Activated CD4-positive, alpha-beta T cell treated with anti-CD3 and anti-CD28 coated beads for 36 hours (primary cell): ENCODE data around the gene PFN3. TPM values are rescaled to one million over a fixed set of nuclear protein-coding genes. Genes with fewer than 3 reads are reported as not detected.

Source experiments
- ATAC-seq: fragments of 200-7000 bp; cut with Tn5 transposase; one replicate; pipeline ENCODE4 v1.10.0; 2021; ENCODE audit warnings: mild to moderate bottlenecking, moderate library complexity
- CTCF ChIA-PET: fragments of 350-600 bp; sonication (Branson Sonifier 250); formaldehyde crosslinking; loops from one replicate; lab custom pipeline; 2021; ENCODE audit warnings: antibody characterized with exemption; lab: Charles Lee
- POLR2A ChIA-PET: fragments of 350-600 bp; sonication (Branson Sonifier 250); formaldehyde crosslinking; loops from one replicate; lab custom pipeline; 2021; ENCODE audit warnings: antibody characterized with exemption, inconsistent platforms; lab: Charles Lee
- DNase-seq: peaks from one replicate; pipeline ENCODE4 v3.0.0-alpha.2; 2020
- H3K27ac Mint-ChIP-seq: one replicate; pipeline ENCODE4 v1.8.0; 2021; ENCODE audit warnings: mixed read lengths
- H3K27me3 Mint-ChIP-seq: one replicate; pipeline ENCODE4 v1.8.0; 2021; ENCODE audit warnings: mixed read lengths
- H3K36me3 Mint-ChIP-seq: one replicate; pipeline ENCODE4 v1.8.0; 2021; ENCODE audit warnings: low read depth, mixed read lengths
- H3K4me1 Mint-ChIP-seq: one replicate; pipeline ENCODE4 v1.8.0; 2021; ENCODE audit warnings: mixed read lengths
- H3K4me3 Mint-ChIP-seq: one replicate; pipeline ENCODE4 v1.8.0; 2021; ENCODE audit warnings: mild to moderate bottlenecking, moderate library complexity, mixed read lengths
- H3K9me3 Mint-ChIP-seq: one replicate; pipeline ENCODE4 v1.8.0; 2021; ENCODE audit warnings: low read depth, mixed read lengths
- intact Hi-C, 2 experiments: fragments of 100-400 bp; cut with DNase I in 1 of 2; cut with micrococcal nuclease in 1 of 2; formaldehyde crosslinking; loops; one replicate each; pipeline versions ENCODE4 v1.14.2 to v1.15.1; 2022 to 2024; cut with DNase I, micrococcal nuclease
- total RNA-seq, 2 experiments: library from RNA; stranded (reverse); gene quantifications; one replicate each; pipeline ENCODE4 v1.2.3, GENCODE V29; 2021

Gene PFN3, protein sequence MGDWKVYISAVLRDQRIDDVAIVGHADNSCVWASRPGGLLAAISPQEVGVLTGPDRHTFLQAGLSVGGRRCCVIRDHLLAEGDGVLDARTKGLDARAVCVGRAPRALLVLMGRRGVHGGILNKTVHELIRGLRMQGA
- total RNA-seq, result not detected

DNA sequence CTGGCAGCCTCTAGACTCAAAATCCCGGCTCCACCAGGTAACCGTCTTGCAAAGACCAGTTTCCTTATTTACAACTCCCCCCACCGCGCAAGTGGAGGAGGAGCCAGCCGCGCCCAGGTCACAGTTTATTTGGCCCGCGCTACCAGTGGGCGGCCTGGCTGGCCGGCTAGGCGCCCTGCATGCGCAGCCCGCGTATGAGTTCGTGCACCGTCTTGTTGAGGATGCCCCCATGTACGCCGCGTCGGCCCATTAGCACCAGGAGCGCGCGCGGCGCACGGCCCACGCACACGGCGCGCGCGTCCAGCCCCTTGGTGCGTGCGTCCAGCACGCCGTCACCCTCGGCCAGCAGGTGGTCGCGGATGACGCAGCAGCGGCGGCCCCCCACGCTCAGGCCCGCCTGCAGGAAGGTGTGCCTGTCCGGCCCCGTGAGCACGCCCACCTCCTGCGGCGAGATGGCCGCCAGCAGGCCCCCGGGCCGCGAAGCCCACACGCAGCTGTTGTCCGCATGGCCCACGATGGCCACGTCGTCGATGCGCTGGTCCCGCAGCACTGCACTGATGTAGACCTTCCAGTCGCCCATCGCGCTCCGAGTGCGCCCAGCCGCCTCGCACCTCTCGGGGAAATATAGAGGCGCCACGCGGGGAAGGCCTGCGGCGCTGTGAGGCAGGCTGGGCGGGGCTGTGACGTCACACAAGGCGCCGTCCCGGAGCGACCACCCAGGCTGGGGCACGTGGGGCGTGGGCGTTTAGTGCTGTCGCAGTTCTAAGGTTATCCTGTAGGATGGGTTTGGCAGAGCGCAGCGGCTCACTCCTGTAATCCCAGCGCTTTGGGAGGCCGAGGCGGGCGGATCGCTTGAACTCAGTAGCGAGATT lies at the start of gene PFN3:
PFN3 (minus strand) TSS at position 665 of the 872 bp plus-strand sequence; CDS start at position 580, 85 bp downstream.
- Mint-ChIP-seq H3K27me3 (peaks cover 14% of the 10 kb centered on the region), H3K9me3 (no peaks in the 10 kb centered on the region), H3K36me3 (no peaks in the 10 kb centered on the region), H3K4me3 (no peak within 1 kb of the TSS), H3K27ac (no peak within 1 kb of the TSS), H3K4me1 (peaks cover 26% of the 10 kb centered on the region)
- intact Hi-C loops, result loop anchor here (5.0 kb wide), 2 partner anchors 83 to 117 kb away; partner anchors contain the start of gene DDX41 (in 1 of the 2)
- no peak for ATAC-seq
- POLR2A ChIA-PET, result no interaction called here
- DNase-seq, result peak; percentile 35
- CTCF ChIA-PET, result interaction anchor here (0.6 to 7.3 kb wide), 8 partner anchors 12 to 172 kb away, joined by 3 to 195 read pairs (median 4); partner anchors contain the start of genes GRK6 and SLC34A1

DNA sequence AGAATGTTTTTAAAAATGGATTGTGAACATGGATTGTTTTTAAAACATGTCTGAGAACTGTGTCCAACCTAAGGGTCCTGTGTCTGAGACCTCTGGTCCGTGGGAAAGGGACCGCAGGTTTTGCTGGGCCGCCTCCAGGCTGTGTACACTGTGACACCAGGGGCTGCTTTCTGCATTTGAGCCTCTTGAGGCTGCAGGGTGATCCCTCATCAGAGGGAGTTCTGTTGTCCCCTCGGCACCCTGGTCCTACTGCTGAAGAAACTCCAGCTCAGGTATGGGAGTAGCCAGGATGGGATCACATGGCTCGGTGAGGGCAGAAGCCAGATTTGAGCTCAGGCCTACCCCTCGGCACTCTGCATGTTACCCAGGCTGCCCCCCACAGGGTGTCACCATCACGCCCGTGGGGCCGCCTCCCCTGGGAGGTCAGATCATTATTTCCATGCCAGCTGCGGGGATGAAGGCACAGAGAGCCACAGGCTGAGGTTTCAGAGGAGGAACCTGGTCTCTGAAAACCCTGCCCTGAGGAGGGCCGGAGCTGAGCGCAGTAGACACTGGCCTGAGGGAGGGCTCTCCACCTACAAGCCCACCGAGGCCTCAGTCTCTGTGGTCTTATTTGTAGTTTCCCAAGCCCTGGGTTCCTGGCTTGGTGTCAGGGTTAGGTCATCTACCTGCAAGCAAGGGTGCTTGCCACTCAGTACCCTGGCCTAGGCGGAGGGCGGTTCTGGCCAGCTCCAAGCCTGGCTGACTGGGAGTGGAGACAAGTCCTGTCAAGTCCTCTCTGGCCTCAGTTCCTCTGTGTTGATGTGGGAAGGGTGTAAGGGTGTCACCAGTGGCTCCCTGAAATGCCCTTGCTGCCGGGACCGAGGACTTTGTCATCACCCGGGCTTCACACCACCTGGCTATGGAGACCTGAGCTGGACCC lies 48.9 kb upstream of the PFN3 start:
- ChIA-PET CTCF (interaction anchor here (0.8 to 8.1 kb wide), 7 partner anchors 12 to 141 kb away, joined by 3 to 72 read pairs (median 5); no protein-coding TSS in a partner anchor), POLR2A (interaction anchor here (0.6 to 9.3 kb wide), 7 partner anchors 10 to 119 kb away, joined by 3 to 85 read pairs (median 3); no protein-coding TSS in a partner anchor)
- no peak for ATAC-seq
- Mint-ChIP-seq H3K4me1 (peaks cover 52% of the 10 kb centered on the region), H3K36me3 (no peaks in the 10 kb centered on the region), H3K27me3 (no peaks in the 10 kb centered on the region), H3K4me3 (no peak overlapping the region), H3K27ac (no peak overlapping the region), H3K9me3 (no peaks in the 10 kb centered on the region)
- DNase-seq, result no peak
- intact Hi-C loops, result no loop called here

DNA sequence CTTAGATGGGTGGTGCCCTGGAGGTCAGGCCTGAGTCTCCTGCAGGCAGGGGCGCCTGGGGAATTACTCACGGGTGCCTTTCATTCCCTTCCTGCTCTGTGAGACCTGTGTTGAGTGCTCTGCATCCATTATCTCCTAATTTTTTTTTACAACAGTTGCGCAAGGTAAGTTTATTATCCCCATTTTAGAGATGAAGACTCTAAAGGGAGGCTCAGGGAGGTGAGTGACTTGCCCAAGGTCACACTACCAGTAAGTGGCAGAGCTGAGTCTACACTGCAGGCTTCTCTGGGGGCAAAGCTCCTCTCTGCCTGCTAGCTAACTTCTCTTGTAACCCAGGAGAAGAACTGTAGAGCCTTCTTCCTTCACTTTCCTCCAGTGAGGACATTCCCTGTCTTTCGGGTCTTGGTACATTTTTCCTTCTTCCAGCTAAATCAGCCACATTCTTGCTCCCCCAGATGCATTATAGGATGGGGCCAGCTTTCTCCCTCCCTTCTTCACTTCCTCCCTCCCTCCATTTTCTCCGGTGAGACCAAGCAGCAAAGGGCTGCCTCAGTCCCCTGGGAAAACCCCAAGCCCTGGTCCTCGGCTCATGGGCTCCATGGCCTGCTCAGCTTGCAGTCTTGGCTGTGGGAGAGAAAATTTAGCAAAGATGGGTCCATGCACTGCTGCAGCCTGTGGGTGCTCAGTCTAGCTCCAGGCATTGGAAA lies 47.9 kb upstream of the PFN3 start:
- Mint-ChIP-seq H3K27ac (peak overlapping the region; percentile 58), H3K9me3 (no peaks in the 10 kb centered on the region), H3K36me3 (no peaks in the 10 kb centered on the region), H3K27me3 (no peaks in the 10 kb centered on the region), H3K4me1 (peaks cover 54% of the 10 kb centered on the region), H3K4me3 (peak overlapping the region; percentile 17)
- intact Hi-C loops, result no loop called here
- DNase-seq, result no peak
- ATAC-seq, result no peak
- ChIA-PET CTCF (interaction anchor here (0.5 to 8.1 kb wide), 6 partner anchors 11 to 319 kb away, joined by 3 to 72 read pairs (median 5); no protein-coding TSS in a partner anchor), POLR2A (interaction anchor here (0.6 to 9.3 kb wide), 6 partner anchors 9 to 118 kb away, joined by 3 to 85 read pairs (median 9); partner anchors contain the start of gene GRK6)

DNA sequence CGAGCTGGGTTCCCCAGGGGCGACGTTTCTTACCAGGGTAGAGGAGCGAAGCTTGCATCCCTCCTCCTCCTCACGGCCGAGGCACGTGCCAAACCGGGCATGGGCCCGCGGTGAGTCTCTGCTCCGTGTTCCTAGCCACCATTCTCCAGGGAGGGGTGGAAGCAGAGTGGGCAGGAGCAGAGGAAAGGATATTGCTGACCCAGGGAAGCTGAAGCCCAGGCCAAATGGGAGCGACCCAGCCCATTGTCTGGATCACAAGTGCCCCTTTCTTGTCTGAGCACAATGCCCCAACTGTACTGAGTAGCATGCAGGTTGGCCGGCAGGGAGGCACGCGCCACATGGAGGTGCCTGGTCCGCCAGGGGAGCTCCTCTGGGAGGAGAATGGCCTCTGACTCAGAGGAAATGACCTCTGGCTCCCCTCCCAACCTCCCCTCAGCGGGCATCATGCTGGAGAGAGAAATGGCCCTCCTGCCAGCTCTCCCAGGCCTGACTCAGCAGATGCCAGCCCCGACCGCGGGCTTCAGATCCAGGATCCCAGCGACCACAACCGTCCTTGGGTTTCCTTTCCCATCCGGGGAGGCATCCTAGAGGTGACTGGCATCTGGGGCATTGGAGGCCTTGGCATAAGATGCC lies 47.3 kb upstream of the PFN3 start:
- ChIA-PET CTCF (interaction anchor here (0.5 to 8.1 kb wide), 9 partner anchors 7 to 318 kb away, joined by 3 to 72 read pairs (median 6); no protein-coding TSS in a partner anchor), POLR2A (interaction anchor here (0.5 to 9.3 kb wide), 5 partner anchors 10 to 44 kb away, joined by 3 to 85 read pairs (median 11); partner anchors contain the start of gene GRK6)
- Mint-ChIP-seq H3K36me3 (peaks cover 3% of the 10 kb centered on the region), H3K27ac (no peak overlapping the region), H3K9me3 (no peaks in the 10 kb centered on the region), H3K4me3 (peak overlapping the region; percentile 17), H3K27me3 (no peaks in the 10 kb centered on the region), H3K4me1 (peaks cover 49% of the 10 kb centered on the region)
- ATAC-seq (no peak), DNase-seq (peak; percentile 49)
- intact Hi-C loops, result loop anchor here (2.0 kb wide), 2 partner anchors 19 to 45 kb away; no protein-coding TSS in a partner anchor

DNA sequence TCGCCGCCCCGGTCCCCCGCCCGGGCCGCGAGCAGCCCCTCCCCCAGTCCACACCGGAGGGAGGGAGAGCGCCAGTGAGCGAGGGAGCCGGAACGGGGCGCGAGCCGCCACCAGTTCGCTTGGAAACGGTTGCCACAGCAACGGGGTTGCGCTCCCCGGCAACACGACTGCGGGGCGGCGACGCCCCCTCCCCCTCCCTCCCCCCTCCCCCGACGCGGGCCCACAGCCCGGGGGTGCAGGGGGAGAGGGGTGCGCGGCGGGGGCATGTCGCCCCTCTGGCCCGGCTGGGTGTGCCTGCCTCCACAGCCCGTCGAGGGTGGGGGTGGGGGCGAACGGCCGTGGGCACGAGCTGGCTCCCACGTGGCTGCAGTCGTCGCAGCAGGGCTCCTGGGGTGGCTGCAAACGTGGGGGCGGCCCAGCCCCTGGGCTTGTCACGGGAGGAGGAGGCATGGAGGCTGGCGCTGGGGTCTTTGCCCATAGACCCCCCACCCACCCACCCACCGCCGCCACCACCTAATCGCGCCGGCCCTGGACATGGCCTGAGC lies 46.7 kb upstream of the PFN3 start:
- intact Hi-C loops, result loop anchor here (2.0 kb wide), 2 partner anchors 18 to 44 kb away; no protein-coding TSS in a partner anchor
- peaks cover 47% of the 10 kb centered on the region for H3K4me1 Mint-ChIP-seq
- no peaks in the 10 kb centered on the region for H3K9me3 Mint-ChIP-seq
- ChIA-PET POLR2A (interaction anchor here (0.5 to 9.3 kb wide), 6 partner anchors 10 to 43 kb away, joined by 3 to 85 read pairs (median 14); partner anchors contain the start of gene GRK6), CTCF (interaction anchor here (0.7 to 8.1 kb wide), 7 partner anchors 7 to 176 kb away, joined by 3 to 72 read pairs (median 6); no protein-coding TSS in a partner anchor)
- peak overlapping the region; percentile 17 for H3K4me3 Mint-ChIP-seq
- peak; percentile 22 for ATAC-seq
- H3K27ac Mint-ChIP-seq, result no peak overlapping the region
- DNase-seq, result peak; percentile 84
- no peaks in the 10 kb centered on the region for H3K27me3 Mint-ChIP-seq
- peaks cover 7% of the 10 kb centered on the region for H3K36me3 Mint-ChIP-seq

DNA sequence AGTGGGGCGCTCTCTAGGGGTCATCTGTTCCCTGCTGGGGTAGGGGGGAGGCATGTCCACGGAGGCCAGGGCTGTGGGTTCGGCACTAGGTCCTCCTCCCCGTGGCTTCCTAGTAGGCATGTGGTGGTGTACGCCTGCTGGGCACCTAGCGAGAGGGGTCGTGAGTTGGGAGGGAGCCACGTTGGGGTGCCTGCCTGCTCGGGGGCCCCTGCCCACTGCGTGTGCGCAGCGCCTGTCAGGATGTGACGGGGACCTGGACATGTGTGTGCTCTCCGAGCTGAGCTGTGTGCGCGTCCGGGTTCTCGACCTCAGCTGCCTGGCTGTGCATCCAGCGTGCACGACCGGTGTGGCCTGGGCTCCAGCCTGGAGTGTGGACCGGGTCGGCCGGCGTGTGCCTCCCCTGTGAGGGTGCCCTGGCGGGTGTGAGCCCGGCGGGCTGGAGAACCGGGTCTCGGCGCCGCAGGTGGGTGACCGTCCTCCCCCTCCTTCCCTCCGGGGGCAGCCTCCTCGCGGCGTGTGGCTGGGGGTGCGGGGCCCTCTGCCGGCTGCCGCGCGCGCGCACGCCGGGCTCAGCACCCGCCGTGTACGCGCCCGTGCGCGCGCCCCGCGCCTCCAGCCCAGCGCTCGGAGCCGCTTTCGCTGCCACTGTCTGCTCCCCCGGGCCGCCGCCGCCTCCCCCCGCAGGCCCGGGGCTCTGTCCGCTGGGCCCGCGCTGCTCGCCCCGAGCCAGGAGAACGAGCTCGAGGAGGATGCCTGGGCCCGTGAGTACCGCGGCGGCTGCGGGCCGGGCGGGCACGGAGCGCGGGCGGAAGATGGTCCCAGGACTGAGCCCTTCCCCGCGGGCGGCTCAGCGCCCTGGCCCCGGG lies 46.0 kb upstream of the PFN3 start, which contains the start of gene PRR7:
PRR7 (plus strand) TSS at position 615 of the 866 bp plus-strand sequence. CDS start 8,254 bp downstream, outside the sequence.
- Mint-ChIP-seq H3K36me3 (peaks cover 11% of the 10 kb centered on the region), H3K27me3 (no peaks in the 10 kb centered on the region), H3K4me1 (peaks cover 43% of the 10 kb centered on the region), H3K4me3 (peak within 1 kb of the TSS; percentile 51), H3K27ac (peak within 1 kb of the TSS; percentile 89), H3K9me3 (no peaks in the 10 kb centered on the region)
- ChIA-PET CTCF (interaction anchor here (0.7 to 8.1 kb wide), 12 partner anchors 8 to 96 kb away, joined by 3 to 72 read pairs (median 4); no protein-coding TSS in a partner anchor), POLR2A (interaction anchor here (0.9 to 9.3 kb wide), 7 partner anchors 10 to 130 kb away, joined by 4 to 85 read pairs (median 11); partner anchors contain the start of gene GRK6)
- intact Hi-C loops, result loop anchor here (1.0 to 2.0 kb wide), 4 partner anchors 8 to 44 kb away; no protein-coding TSS in a partner anchor
- ATAC-seq, result peak; percentile 54
- peak; percentile 83 for DNase-seq

DNA sequence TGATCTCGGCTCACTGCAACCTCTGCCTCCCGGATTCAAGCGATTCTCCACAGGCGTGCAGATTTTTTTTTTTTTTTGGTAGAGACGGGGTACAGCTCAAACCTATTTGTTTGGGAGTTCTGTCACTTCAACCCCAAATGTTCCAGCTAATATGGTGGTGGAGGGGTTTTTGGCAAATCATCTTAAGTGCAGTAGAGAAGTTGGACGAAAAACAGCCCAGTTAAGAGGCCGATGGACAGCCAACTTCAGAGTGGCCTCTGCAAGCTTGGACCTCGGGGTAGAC lies 45.4 kb upstream of the PFN3 start:
- DNase-seq, result no peak
- H3K9me3 Mint-ChIP-seq, result no peaks in the 10 kb centered on the region
- CTCF ChIA-PET, result interaction anchor here (0.8 to 8.1 kb wide), 11 partner anchors 8 to 96 kb away, joined by 3 to 72 read pairs (median 4); no protein-coding TSS in a partner anchor
- peak overlapping the region; percentile 89 for H3K27ac Mint-ChIP-seq
- intact Hi-C loops, result loop anchor here (1.0 to 2.0 kb wide), 4 partner anchors 8 to 43 kb away; no protein-coding TSS in a partner anchor
- peaks cover 11% of the 10 kb centered on the region for H3K36me3 Mint-ChIP-seq
- peaks cover 45% of the 10 kb centered on the region for H3K4me1 Mint-ChIP-seq
- H3K4me3 Mint-ChIP-seq, result peak overlapping the region; percentile 51
- no peaks in the 10 kb centered on the region for H3K27me3 Mint-ChIP-seq
- POLR2A ChIA-PET, result interaction anchor here (0.8 to 9.3 kb wide), 7 partner anchors 9 to 130 kb away, joined by 4 to 85 read pairs (median 11); partner anchors contain the start of gene GRK6
- ATAC-seq, result no peak

DNA sequence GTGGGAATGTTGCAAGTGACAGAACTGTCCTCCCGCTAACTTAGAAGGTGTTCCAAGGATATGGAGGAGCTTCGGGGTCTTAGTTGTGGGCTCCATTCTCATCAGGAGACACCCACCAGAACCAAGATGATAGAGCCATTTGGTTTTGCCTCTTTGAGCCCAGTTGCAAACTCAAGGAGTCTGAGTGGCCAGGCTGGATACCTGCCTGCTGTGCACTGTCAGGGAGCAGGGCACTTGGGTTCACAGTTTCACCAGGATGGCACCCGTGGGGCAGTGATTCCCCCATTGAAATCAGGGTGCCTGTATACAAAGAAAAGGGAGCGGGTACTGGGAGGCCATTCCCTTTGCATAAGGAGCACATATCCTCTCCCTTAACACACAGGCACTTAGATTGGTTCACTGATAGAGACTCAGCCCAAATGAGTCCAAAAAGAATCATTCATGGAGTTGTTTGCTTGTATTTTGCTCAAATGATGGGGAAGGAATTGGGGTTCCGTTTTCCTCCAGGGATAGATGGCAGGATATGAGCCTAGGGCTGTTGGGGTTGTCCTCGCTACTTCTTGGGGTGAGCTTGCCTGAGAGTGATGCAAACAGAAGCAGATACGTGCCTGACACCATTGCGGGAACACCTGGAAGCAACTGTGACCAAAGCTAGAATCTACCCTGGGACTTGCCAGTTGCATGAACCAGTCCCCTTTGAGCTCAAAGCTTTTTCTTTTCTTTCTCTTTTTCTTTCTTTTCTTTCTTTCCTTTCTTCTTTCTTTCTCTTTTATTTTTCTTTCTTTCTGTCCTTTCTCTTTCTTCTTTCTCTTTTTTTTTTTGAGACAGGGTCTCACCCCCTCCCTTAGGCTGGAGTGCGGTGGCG lies 44.8 kb upstream of the PFN3 start:
- DNase-seq (peak; percentile 63), ATAC-seq (peak; percentile 18)
- POLR2A ChIA-PET, result interaction anchor here (0.6 to 9.3 kb wide), 11 partner anchors 9 to 56 kb away, joined by 3 to 85 read pairs (median 5); partner anchors contain the start of gene GRK6
- CTCF ChIA-PET, result interaction anchor here (0.6 to 8.1 kb wide), 15 partner anchors 9 to 434 kb away, joined by 3 to 72 read pairs (median 4); no protein-coding TSS in a partner anchor
- peaks cover 49% of the 10 kb centered on the region for H3K4me1 Mint-ChIP-seq
- intact Hi-C loops, result no loop called here
- no peaks in the 10 kb centered on the region for H3K9me3 Mint-ChIP-seq
- peak overlapping the region; percentile 89 for H3K27ac Mint-ChIP-seq
- peaks cover 14% of the 10 kb centered on the region for H3K36me3 Mint-ChIP-seq
- peak overlapping the region; percentile 51 for H3K4me3 Mint-ChIP-seq
- H3K27me3 Mint-ChIP-seq, result no peaks in the 10 kb centered on the region
